ENCODE data around the gene UBE2L6.

UBE2L6 gene

GRCh38 chr11:57552479-57552878 is 15.0 kb downstream of the UBE2L6 start:
- no peak for FAIRE-seq
- TF ChIP-seq CTCF (IDR thresholded peaks at IDR 0.05; ENCODE audit: insufficient read depth, missing control alignments) = no peak
- no peak for DNase-seq (ENCODE audit: insufficient read length, low spot score)

- TF ChIP-seq CTCF (IDR thresholded peaks at IDR 0.05; ENCODE audit: insufficient read depth, missing control alignments) = no peak
- FAIRE-seq (no peak), DNase-seq (ENCODE audit: insufficient read length, low spot score) (no peak)
Measured at GRCh38 chr11:57551941-57552340, 15.5 kb downstream of the UBE2L6 start.

GRCh38 chr11:57549983-57550382 is 17.5 kb downstream of the UBE2L6 start:
- DNase-seq (ENCODE audit: insufficient read length, low spot score) (no peak), FAIRE-seq (no peak)
- TF ChIP-seq CTCF (IDR thresholded peaks at IDR 0.05; ENCODE audit: insufficient read depth, missing control alignments) = no peak

- DNase-seq (ENCODE audit: insufficient read length, low spot score) (no peak), FAIRE-seq (no peak)
- TF ChIP-seq CTCF (IDR thresholded peaks at IDR 0.05; ENCODE audit: insufficient read depth, missing control alignments) = no peak
Measured at GRCh38 chr11:57547854-57548377, 19.6 kb downstream of the UBE2L6 start.

GRCh38 chr11:57546869-57547475 is 20.5 kb downstream of the UBE2L6 start:
- TF ChIP-seq CTCF (IDR thresholded peaks at IDR 0.05; ENCODE audit: insufficient read depth, missing control alignments) = no peak
- FAIRE-seq = no peak
- DNase-seq (ENCODE audit: insufficient read length, low spot score) = no peak

- DNase-seq (ENCODE audit: insufficient read length, low spot score) = no peak
- TF ChIP-seq CTCF (IDR thresholded peaks at IDR 0.05; ENCODE audit: insufficient read depth, missing control alignments) = no peak
- no peak for FAIRE-seq
Measured at GRCh38 chr11:57546451-57546850, 21.0 kb downstream of the UBE2L6 start.

GRCh38 chr11:57545883-57546282 is 21.6 kb downstream of the UBE2L6 start:
- TF ChIP-seq CTCF (IDR thresholded peaks at IDR 0.05; ENCODE audit: insufficient read depth, missing control alignments) = no peak
- FAIRE-seq (no peak), DNase-seq (ENCODE audit: insufficient read length, low spot score) (no peak)
